Effector CD4-positive, alpha-beta T cell (primary cell): Measurements from ENCODE around the gene PRICKLE4.
"Not testable (repeated sequence)": the region's sequence is repeated elsewhere in the genome, so short reads cannot be mapped to it uniquely, and the experiment has no call there.

Source experiments
- DNase-seq: peaks from one replicate; pipeline ENCODE4 v3.0.0-alpha.2; 2020

PRICKLE4 gene

DNA sequence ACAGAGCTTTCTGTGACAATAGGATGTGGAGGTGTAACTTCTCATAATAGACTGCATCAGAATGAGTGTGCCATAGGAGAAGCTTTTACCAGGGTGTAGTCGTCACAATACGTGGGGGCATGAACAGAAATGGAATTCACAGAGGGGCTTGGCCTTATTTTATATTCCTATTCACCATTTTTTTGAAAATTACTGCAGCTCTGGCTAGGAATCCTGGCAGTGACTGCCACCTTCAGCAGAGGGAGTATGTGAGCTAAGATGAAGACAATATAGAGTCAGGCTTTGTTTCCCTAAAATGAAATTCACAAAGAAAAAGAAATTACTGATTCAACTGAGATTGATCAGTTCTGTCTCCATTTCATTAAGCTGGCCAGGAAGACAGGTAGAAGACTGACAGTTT lies 20.8 kb downstream of the PRICKLE4 start:
- no peak for DNase-seq

DNA sequence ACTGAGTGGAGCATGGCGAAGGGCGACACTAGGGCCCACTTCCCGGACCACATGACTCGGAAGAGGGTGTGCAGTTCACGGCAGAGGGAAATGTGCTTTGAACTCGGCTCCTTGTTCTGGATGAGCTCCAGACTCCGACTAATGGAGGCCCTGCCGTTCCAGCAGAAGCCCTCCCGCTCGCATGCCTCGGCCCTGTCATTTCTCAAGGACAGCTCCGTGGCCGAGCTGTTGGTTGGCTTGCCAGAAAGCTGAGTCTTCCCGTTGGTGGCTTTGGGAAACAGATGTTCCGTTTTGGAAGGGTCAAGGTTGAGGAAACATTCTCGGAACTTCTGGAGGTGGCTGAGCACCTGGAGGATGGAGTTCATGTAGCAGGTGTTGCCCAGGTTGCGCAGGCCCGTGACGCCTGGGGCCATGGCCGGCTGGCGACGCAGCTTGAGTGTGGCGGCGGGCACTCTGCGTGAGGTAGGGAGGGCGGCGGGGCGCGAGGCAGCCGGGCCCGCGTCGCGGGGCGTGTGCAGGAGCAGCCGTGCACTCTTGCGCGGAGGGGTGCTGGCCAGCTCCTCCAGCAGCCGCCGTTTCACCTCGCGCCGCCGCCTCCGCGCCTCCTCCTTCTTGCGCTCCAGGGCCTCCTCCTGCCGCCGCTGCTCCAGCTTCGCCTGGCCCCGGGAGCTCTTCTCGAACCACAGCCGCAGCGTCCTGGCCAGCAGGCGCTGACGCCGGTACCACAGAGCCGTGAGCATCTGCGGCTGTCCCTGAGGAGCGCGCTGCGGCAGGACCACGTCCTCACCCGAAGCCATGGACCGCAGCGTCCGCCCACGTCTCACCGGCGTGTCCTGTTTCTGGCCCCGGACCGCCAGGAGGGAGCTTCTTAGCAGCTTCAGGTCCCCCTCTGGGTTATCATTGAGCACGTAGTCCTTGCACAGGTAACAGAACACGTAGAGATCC lies 25.5 kb downstream of the PRICKLE4 start:
- no peak for DNase-seq

DNA sequence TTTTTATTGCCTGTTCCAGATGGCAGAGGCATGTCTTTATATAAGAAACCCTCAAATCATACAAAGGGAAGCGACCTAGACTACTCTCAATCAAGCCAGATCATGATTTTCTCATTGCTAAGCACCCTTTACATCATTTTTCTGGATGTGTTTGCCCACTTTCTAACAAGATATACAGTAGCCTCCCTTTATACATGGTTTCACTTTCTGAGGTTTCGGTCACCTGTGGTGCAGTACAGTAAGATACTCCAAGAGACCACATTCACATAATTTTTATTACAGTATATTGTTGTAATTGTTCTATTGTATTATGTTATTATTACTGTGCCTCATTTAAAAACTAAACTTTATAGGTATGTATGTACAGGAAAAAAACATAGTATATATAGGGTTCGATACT lies 30.5 kb downstream of the PRICKLE4 start:
- no peak for DNase-seq

- DNase-seq, result not testable (repeated sequence)
Observed at GRCh38 chr6:41811946-41812345, 31.4 kb downstream of the PRICKLE4 start.

GRCh38 chr6:41813469-41813868 lies 32.9 kb downstream of the PRICKLE4 start:
- no peak for DNase-seq

DNA sequence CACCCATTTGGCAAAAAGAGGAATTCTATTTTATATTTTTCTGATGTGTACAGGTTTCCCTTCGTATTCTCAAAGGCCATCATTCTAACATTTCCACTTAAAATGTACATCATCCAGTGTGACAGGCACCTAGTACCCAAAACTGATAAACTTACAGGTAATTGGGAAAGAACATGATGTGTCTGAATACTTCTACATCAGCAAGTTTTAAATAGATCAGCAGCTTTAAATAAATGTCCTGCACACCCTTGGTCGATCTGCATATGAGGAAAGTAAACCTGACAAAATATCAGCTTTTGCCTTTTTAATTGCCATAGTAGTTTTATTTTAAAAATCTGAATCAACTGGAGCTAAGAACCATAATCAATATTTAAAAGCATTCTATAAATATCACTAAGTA lies 33.4 kb downstream of the PRICKLE4 start:
- DNase-seq, result no peak

DNA sequence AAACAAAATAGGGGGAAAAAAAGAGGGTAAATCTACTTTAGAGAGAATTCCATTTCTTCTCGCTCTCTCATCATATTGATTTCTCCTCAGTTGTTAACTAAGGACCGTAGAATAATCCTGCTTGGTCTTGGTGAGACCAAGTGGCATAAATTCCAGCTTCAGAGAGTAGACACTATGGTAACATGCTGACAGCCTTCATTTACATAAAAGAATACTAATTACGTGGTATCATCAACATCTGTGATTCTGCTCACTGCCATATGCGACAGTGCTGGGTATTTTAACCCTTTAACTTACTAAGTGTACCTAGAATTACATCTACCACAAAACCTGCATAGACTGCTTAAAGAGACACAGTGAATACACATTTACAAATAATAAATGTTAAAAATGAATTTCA lies 34.0 kb downstream of the PRICKLE4 start:
- DNase-seq, result no peak

DNA sequence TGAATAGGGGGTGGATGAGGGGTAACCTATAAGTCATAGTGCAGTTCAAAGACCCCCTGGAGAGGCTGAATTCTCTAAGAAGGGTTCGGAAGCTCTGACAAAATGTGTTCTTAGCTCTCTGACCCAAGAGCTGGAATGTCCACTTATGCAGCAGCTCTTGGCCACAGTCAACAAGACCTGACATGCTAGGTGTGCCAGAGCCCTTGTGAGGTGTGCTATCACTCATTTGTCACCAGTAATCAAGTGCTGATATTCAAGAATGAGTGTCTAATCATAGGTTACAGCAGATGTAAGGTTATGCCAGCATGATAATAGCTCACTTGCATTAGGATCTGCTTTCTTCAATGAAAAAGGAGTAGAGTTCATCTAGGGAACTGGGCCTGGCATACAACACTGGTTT lies 35.0 kb downstream of the PRICKLE4 start:
- no peak for DNase-seq

DNA sequence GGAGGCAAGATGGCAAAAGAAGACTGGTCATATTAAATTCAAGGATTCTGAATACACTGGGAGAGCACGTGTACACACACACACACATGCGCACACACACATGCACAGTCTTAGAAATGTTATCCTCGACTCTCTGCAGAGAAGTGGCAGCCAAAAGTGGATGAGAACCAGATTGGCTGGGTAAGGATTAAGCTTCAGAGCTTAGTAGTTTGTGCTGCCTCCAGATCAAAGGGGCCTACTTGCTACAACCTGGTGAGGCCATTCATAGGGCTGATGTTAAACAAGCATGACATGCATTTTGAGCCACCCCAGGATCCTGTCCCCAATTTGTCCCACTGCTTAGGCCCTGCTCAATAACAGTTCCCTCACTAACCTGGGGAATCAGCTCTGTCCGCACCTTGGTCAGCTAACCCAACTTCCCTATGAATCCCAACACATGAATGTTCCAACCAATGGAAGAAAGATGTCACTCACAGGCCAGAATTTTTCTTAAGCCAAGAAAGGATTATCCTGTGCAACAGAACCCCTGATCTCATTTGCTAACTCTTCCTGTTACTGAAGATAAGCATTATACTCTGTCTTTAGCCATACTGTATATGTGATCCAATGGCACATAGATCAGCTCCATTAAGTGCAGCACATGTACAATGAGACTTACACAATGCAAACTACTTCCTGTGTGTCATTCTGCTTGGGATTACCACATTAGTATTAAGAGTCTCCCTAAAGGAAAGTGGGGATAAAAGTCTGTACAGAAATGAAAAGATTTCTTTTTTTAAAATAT lies 37.9 kb downstream of the PRICKLE4 start:
- DNase-seq, result no peak

DNA sequence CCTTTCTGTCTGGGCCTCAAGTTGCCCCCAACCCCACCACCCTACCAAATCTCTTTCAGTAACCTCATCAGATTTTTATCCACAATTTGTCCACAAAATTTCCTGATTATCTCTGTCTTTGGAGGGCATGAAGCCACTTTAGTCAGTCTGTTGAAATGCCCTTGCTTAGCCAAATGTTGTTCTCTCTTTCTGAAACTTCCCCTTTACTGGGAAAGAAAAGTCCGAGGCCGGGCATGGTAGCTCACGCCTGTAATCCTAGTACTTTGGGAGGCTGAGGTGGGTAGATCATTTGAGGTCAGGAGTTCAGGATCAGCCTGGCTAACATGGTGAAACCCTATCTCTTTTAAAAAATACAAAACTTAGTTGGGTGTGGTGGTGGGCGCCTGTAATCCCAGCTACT lies 40.7 kb downstream of the PRICKLE4 start:
- DNase-seq, result no peak

DNA sequence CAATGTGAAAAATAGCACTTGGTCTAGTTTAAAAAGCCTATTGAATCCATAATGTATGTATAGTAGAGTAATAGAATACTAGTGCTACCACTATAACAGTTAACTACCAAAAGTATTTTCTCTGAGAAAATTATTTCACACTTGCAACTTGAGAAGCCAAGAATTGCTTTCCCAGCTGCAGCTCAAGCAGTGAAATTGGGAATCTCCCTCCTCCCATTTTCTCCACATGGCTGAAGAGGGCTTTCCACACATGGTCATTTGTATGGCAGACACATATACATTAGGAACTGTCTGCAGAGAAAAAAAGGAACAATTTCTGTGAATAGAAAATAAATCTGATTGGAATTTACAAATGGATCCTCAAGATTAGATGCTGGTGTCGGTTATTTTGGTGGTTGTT lies 41.4 kb downstream of the PRICKLE4 start:
- DNase-seq, result no peak

- DNase-seq, result no peak
Observed at GRCh38 chr6:41823178-41823577, 42.6 kb downstream of the PRICKLE4 start.

DNA sequence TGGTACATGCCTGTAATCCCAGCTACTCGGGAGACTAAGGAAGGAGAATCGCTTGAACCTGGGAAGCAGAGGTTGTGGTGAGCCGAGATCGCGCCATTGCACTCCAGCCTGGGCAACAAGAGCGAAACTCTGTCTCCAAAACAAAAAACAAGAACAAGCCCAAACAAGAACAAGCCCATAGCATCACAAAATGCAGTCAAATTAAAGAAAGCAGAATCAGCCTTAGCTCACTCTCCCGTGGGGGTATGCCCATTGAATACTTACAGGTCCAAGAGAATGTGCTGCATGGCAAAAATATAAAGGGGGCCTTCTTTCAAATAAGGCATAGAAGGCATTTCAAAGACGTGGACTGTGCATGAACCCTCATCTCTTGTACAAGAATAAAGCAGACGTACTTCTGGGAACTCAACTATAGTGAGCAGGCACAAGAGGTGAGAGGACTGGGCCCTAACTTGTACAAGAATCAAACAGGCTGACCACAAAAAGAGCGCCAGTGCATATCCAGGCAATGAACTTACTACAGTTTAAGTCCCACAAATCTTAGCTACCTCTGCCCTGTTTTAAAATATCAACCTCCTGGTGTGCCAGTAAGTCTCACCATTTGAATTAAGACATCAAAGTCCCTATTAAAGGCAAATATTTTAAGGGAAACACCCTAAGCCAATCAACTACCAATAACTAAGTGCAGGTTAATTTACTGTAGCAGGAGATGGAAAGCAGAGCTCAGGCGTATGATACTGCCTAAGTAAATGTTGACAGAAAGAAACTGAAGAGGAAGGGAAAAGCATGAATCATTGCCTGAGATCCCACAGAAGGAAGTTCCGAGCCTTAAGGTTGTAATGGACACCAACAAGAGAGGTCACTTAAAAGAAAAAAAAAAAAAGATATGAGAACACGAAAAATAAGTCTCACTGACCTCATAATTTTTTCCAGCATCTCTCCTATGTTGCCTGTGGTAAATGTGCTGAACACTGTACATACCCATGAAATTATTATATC lies 44.3 kb downstream of the PRICKLE4 start:
- DNase-seq, result no peak

GRCh38 chr6:41826343-41827022 lies 45.9 kb downstream of the PRICKLE4 start:
- no peak for DNase-seq

- DNase-seq, result no peak
Observed at GRCh38 chr6:41832263-41832662, 51.7 kb downstream of the PRICKLE4 start.

DNA sequence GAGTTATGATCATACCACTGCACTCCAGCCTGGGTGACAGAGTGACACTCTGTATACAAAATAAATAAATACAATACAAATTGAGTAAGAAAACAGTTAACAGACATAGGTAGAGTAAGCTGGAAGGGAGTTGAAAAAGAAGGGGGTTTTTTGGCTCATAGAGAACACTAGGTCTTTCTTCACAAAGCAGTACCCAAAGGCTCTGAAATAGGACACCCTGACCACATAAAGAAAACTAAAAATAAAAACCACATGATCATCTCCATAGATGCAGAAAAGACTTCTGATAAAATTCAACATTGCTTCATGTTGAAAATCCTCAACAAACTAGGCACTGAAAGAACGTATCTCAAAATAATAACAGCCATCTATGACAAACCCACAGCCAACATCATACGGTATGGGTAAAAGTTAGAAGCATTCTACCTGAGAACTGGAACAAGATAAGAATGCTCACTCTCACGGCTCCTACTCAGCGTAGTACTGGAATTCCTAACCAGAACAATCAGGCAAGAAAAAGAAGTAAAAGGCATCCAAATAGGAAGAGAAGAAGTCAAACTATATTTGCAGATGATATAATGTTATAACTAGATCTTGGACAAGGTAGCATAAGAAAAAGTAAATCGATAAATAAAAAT lies 55.6 kb downstream of the PRICKLE4 start:
- no peak for DNase-seq

GRCh38 chr6:41836660-41837052 lies 56.1 kb downstream of the PRICKLE4 start:
- no peak for DNase-seq
